Measurements from ENCODE around the gene GSTM2.

GSTM2 gene

GRCh38 chr1:109626682-109627408 lies 41.0 kb upstream of the GSTM2 start:
- no peak for TF ChIP-seq CTCF (IDR thresholded peaks at IDR 0.05; ENCODE audit: low read depth, low read length)
- DNase-seq (ENCODE audit: extremely low read depth, low read depth) = no peak

- DNase-seq (ENCODE audit: extremely low read depth, low read depth) = no peak
- TF ChIP-seq CTCF (IDR thresholded peaks at IDR 0.05; ENCODE audit: low read depth, low read length) = no peak
These were observed 40.0 kb upstream of the GSTM2 start for GRCh38 chr1:109627692-109628399.

GRCh38 chr1:109628540-109629321 lies 39.1 kb upstream of the GSTM2 start:
- no peak for DNase-seq (ENCODE audit: extremely low read depth, low read depth)
- no peak for TF ChIP-seq CTCF (IDR thresholded peaks at IDR 0.05; ENCODE audit: low read depth, low read length)

- TF ChIP-seq CTCF (IDR thresholded peaks at IDR 0.05; ENCODE audit: low read depth, low read length) = no peak
- DNase-seq (ENCODE audit: extremely low read depth, low read depth) = no peak
These were observed 38.4 kb upstream of the GSTM2 start for GRCh38 chr1:109629372-109630030.

- TF ChIP-seq CTCF (IDR thresholded peaks at IDR 0.05; ENCODE audit: low read depth, low read length) = peak; percentile 2
- no peak for DNase-seq (ENCODE audit: extremely low read depth, low read depth)
These were observed 37.6 kb upstream of the GSTM2 start for GRCh38 chr1:109630081-109630897.

- no peak for DNase-seq (ENCODE audit: extremely low read depth, low read depth)
- TF ChIP-seq CTCF (IDR thresholded peaks at IDR 0.05; ENCODE audit: low read depth, low read length) = no peak
These were observed 36.9 kb upstream of the GSTM2 start for GRCh38 chr1:109630898-109631512.
